T-helper 2 cell treated with Interferon-gamma antibody and Interleukin-4, amounts not matched to agents 100 ng/mL and 5 ng/mL, for 36 hours (primary cell): ENCODE data around the gene ALDH8A1. TPM values are rescaled to one million over a fixed set of nuclear protein-coding genes. Genes with fewer than 3 reads are reported as not detected.

Source experiments
- intact Hi-C: fragments of 100-400 bp; cut with micrococcal nuclease; formaldehyde crosslinking; loops from one replicate; pipeline ENCODE4 v1.15.1; 2023
- total RNA-seq: library from RNA; stranded (reverse); gene quantifications from 2 replicates; pipeline ENCODE4 v1.2.3, GENCODE V29; 2022

The ALDH8A1 gene
- total RNA-seq, 1 donor from 2014 or later, result 2.7 TPM

- intact Hi-C loops, result no loop called here
These were observed 4.5 kb upstream of the ALDH8A1 start for GRCh38 chr6:134954272-134955000.

- intact Hi-C loops, result no loop called here
These were observed 1.8 kb upstream of the ALDH8A1 start for GRCh38 chr6:134951494-134952263.

GRCh38 chr6:134950482-134950881 is 581 bp upstream of the ALDH8A1 start:
- intact Hi-C loops, result no loop called here

GRCh38 chr6:134948691-134949090 is 1.2 kb downstream of the ALDH8A1 start:
- intact Hi-C loops, result no loop called here

GRCh38 chr6:134948142-134948541 is 1.8 kb downstream of the ALDH8A1 start:
- intact Hi-C loops, result no loop called here

- intact Hi-C loops, result no loop called here
These were observed 4.9 kb downstream of the ALDH8A1 start for GRCh38 chr6:134945045-134945444.

GRCh38 chr6:134943522-134944111 is 6.3 kb downstream of the ALDH8A1 start:
- intact Hi-C loops, result no loop called here

GRCh38 chr6:134938896-134939295 is 11.0 kb downstream of the ALDH8A1 start:
- intact Hi-C loops, result no loop called here

GRCh38 chr6:134937426-134937825 is 12.5 kb downstream of the ALDH8A1 start:
- intact Hi-C loops, result no loop called here

GRCh38 chr6:134936931-134937330 is 13.0 kb downstream of the ALDH8A1 start:
- intact Hi-C loops, result no loop called here

- intact Hi-C loops, result no loop called here
These were observed 13.4 kb downstream of the ALDH8A1 start for GRCh38 chr6:134936476-134936875.

GRCh38 chr6:134934793-134935485 is 15.0 kb downstream of the ALDH8A1 start:
- intact Hi-C loops, result no loop called here

GRCh38 chr6:134932535-134933470 is 17.1 kb downstream of the ALDH8A1 start:
- intact Hi-C loops, result no loop called here

- intact Hi-C loops, result no loop called here
These were observed 17.8 kb downstream of the ALDH8A1 start for GRCh38 chr6:134932098-134932497.

GRCh38 chr6:134930463-134930862 is 19.4 kb downstream of the ALDH8A1 start:
- intact Hi-C loops, result no loop called here

- intact Hi-C loops, result no loop called here
These were observed 21.6 kb downstream of the ALDH8A1 start for GRCh38 chr6:134928151-134928900.

- intact Hi-C loops, result no loop called here
These were observed 24.1 kb downstream of the ALDH8A1 start for GRCh38 chr6:134925800-134926199.

GRCh38 chr6:134921721-134922261 is 28.1 kb downstream of the ALDH8A1 start:
- intact Hi-C loops, result no loop called here

GRCh38 chr6:134921276-134921675 is 28.6 kb downstream of the ALDH8A1 start:
- intact Hi-C loops, result no loop called here

GRCh38 chr6:134920422-134920821 is 29.5 kb downstream of the ALDH8A1 start:
- intact Hi-C loops, result no loop called here
